ENCODE data around the gene DNAJB11.
"Not testable (repeated sequence)": the region's sequence is repeated elsewhere in the genome, so short reads cannot be mapped to it uniquely, and the experiment has no call there.

DNAJB11 gene

GRCh38 chr3:186526256-186526606 is 44.3 kb upstream of the DNAJB11 start:
- no peak overlapping the region for H2AFZ ChIP-seq (ENCODE audit: low read depth, low read length, severe bottlenecking)
- no peaks in the 10 kb centered on the region for H3K36me3 ChIP-seq (ENCODE audit: low read length)
- H3K4me3 ChIP-seq (ENCODE audit: insufficient read depth, low read length, poor library complexity, severe bottlenecking) = no peak overlapping the region
- no peak overlapping the region for H3K27ac ChIP-seq (ENCODE audit: low read depth, low read length)
- no peaks in the 10 kb centered on the region for H3K27me3 ChIP-seq (ENCODE audit: low read length)
- no peaks in the 10 kb centered on the region for H3K79me2 ChIP-seq (ENCODE audit: insufficient read depth, low read length)
- no peaks in the 10 kb centered on the region for H3F3A ChIP-seq (ENCODE audit: insufficient read depth)
- H3K4me2 ChIP-seq (ENCODE audit: low read depth, low read length, poor library complexity, severe bottlenecking) = peak overlapping the region; percentile 18
- H3K9me2 ChIP-seq (replicated peaks; ENCODE audit: insufficient read depth, low read length) = no peaks in the 10 kb centered on the region
- H3K9ac ChIP-seq (ENCODE audit: low read length) = no peak overlapping the region
- TF ChIP-seq CTCF (IDR thresholded peaks at IDR 0.05; ENCODE audit: insufficient read depth, low read length, poor library complexity, severe bottlenecking) = no peak
- no peak for TF ChIP-seq EZH2phosphoT487 (conservative IDR thresholded peaks at IDR 0.05; ENCODE audit: low read length)
- H4K20me1 ChIP-seq (ENCODE audit: low read depth, low read length) = no peaks in the 10 kb centered on the region
- no peaks in the 10 kb centered on the region for H3K9me3 ChIP-seq (ENCODE audit: insufficient read depth, low read length)

- Histone ChIP-seq H3K9ac (ENCODE audit: low read length) (no peak overlapping the region), H3K36me3 (ENCODE audit: low read length) (no peaks in the 10 kb centered on the region), H3K9me2 (replicated peaks; ENCODE audit: insufficient read depth, low read length) (no peaks in the 10 kb centered on the region), H3K4me2 (ENCODE audit: low read depth, low read length, poor library complexity, severe bottlenecking) (no peak overlapping the region), H3K4me3 (ENCODE audit: insufficient read depth, low read length, poor library complexity, severe bottlenecking) (no peak overlapping the region), H2AFZ (ENCODE audit: low read depth, low read length, severe bottlenecking) (no peak overlapping the region), H3F3A (ENCODE audit: insufficient read depth) (peaks cover 14% of the 10 kb centered on the region), H4K20me1 (ENCODE audit: low read depth, low read length) (no peaks in the 10 kb centered on the region), H3K27me3 (ENCODE audit: low read length) (no peaks in the 10 kb centered on the region), H3K79me2 (ENCODE audit: insufficient read depth, low read length) (no peaks in the 10 kb centered on the region), H3K27ac (ENCODE audit: low read depth, low read length) (no peak overlapping the region), H3K9me3 (ENCODE audit: insufficient read depth, low read length) (no peaks in the 10 kb centered on the region)
- TF ChIP-seq CTCF (IDR thresholded peaks at IDR 0.05; ENCODE audit: insufficient read depth, low read length, poor library complexity, severe bottlenecking) (no peak), EZH2phosphoT487 (conservative IDR thresholded peaks at IDR 0.05; ENCODE audit: low read length) (no peak)
Observed at GRCh38 chr3:186529201-186529999, 41.1 kb upstream of the DNAJB11 start.

GRCh38 chr3:186530415-186530814 is 40.1 kb upstream of the DNAJB11 start:
- Histone ChIP-seq H3K27me3 (ENCODE audit: low read length) (no peaks in the 10 kb centered on the region), H3K4me3 (ENCODE audit: insufficient read depth, low read length, poor library complexity, severe bottlenecking) (no peak overlapping the region), H3K4me2 (ENCODE audit: low read depth, low read length, poor library complexity, severe bottlenecking) (no peak overlapping the region), H4K20me1 (ENCODE audit: low read depth, low read length) (no peaks in the 10 kb centered on the region), H3K36me3 (ENCODE audit: low read length) (no peaks in the 10 kb centered on the region), H3K9me2 (replicated peaks; ENCODE audit: insufficient read depth, low read length) (no peaks in the 10 kb centered on the region), H3F3A (ENCODE audit: insufficient read depth) (peaks cover 17% of the 10 kb centered on the region), H3K9ac (ENCODE audit: low read length) (no peak overlapping the region), H3K27ac (ENCODE audit: low read depth, low read length) (no peak overlapping the region), H3K9me3 (ENCODE audit: insufficient read depth, low read length) (no peaks in the 10 kb centered on the region), H2AFZ (ENCODE audit: low read depth, low read length, severe bottlenecking) (no peak overlapping the region), H3K79me2 (ENCODE audit: insufficient read depth, low read length) (no peaks in the 10 kb centered on the region)
- TF ChIP-seq EZH2phosphoT487 (conservative IDR thresholded peaks at IDR 0.05; ENCODE audit: low read length) (no peak), CTCF (IDR thresholded peaks at IDR 0.05; ENCODE audit: insufficient read depth, low read length, poor library complexity, severe bottlenecking) (no peak)

- H3F3A ChIP-seq (ENCODE audit: insufficient read depth) = peaks cover 17% of the 10 kb centered on the region
- not testable (repeated sequence) for H3K9ac ChIP-seq (ENCODE audit: low read length); H3K79me2 ChIP-seq (ENCODE audit: insufficient read depth, low read length); H3K27ac ChIP-seq (ENCODE audit: low read depth, low read length); H3K4me3 ChIP-seq (ENCODE audit: insufficient read depth, low read length, poor library complexity, severe bottlenecking); H3K27me3 ChIP-seq (ENCODE audit: low read length); H3K9me2 ChIP-seq (replicated peaks; ENCODE audit: insufficient read depth, low read length); H3K4me2 ChIP-seq (ENCODE audit: low read depth, low read length, poor library complexity, severe bottlenecking); H2AFZ ChIP-seq (ENCODE audit: low read depth, low read length, severe bottlenecking); H3K9me3 ChIP-seq (ENCODE audit: insufficient read depth, low read length); H4K20me1 ChIP-seq (ENCODE audit: low read depth, low read length); H3K36me3 ChIP-seq (ENCODE audit: low read length)
Observed at GRCh38 chr3:186531694-186532093, 38.8 kb upstream of the DNAJB11 start.

Data from SU-DHL-6 (cell line).